HepG2 (cell line): ENCODE measurements around the gene CHMP5. TPM values are rescaled to one million over a fixed set of nuclear protein-coding genes. Genes with fewer than 3 reads are reported as not detected.

ENCODE experiments used
- CHD4 ChIP-seq: fragments of 200-600 bp; sonication (generic); IDR thresholded peaks from 2 replicates; pipeline ENCODE4 v1.7.0; 2017; ENCODE audit warnings: mild to moderate bottlenecking, low read length, borderline replicate concordance
- ETV6 ChIP-seq: sonication (generic); formaldehyde crosslinking; conservative IDR thresholded peaks from 2 replicates; pipeline ENCODE4 v1.4.0; 2020; ENCODE audit warnings: missing genetic modification reagents
- EZH2 ChIP-seq: conservative IDR thresholded peaks from 2 replicates; pipeline ENCODE4 v1.6.1; 2012; ENCODE audit warnings: mild to moderate bottlenecking, low read depth, low read length, moderate library complexity
- FIP1L1 ChIP-seq: fragments of 200-400 bp; formaldehyde crosslinking; IDR thresholded peaks from 2 replicates; pipeline ENCODE4 v1.6.1; 2018; ENCODE audit warnings: low read depth, mild to moderate bottlenecking, low read length, moderate library complexity, borderline replicate concordance; ENCODE audit not compliant: insufficient read depth
- FOSL2 ChIP-seq: sonication (generic); formaldehyde crosslinking; IDR thresholded peaks from 2 replicates; pipeline ENCODE4 v1.4.0; 2020; ENCODE audit warnings: missing genetic modification reagents
- FOXA3 ChIP-seq: IDR thresholded peaks from 2 replicates; pipeline ENCODE4 v1.6.1; 2016; ENCODE audit warnings: missing genetic modification reagents, missing compliant biosample characterization
- GPBP1L1 ChIP-seq: sonication (generic); formaldehyde crosslinking; IDR thresholded peaks from 2 replicates; pipeline ENCODE4 v1.5.0; 2020; ENCODE audit warnings: mild to moderate bottlenecking, missing genetic modification reagents
- HMG20B ChIP-seq: conservative IDR thresholded peaks from 2 replicates; pipeline ENCODE4 v1.6.1; 2016; ENCODE audit warnings: missing genetic modification reagents, missing compliant biosample characterization
- HNF4A ChIP-seq: sonication (generic); formaldehyde crosslinking; IDR thresholded peaks from 2 replicates; pipeline ENCODE4 v1.4.0; 2020; ENCODE audit warnings: missing genetic modification reagents
- JARID2 ChIP-seq: sonication (generic); formaldehyde crosslinking; IDR thresholded peaks from 2 replicates; pipeline ENCODE4 v1.8.1; 2023; ENCODE audit warnings: missing genetic modification reagents, inconsistent platforms; ENCODE audit not compliant: insufficient replicate concordance
- KDM3A ChIP-seq: IDR thresholded peaks from 2 replicates; pipeline ENCODE4 v1.6.1; 2018; ENCODE audit warnings: low read depth, missing compliant biosample characterization
- KLF13 ChIP-seq: sonication (generic); formaldehyde crosslinking; IDR thresholded peaks from 2 replicates; pipeline ENCODE4 v1.4.0; 2020; ENCODE audit warnings: mild to moderate bottlenecking, missing genetic modification reagents
- MBD4 ChIP-seq: IDR thresholded peaks from 2 replicates; pipeline ENCODE4 v1.6.1; 2012; ENCODE audit warnings: low read length, inconsistent platforms, borderline replicate concordance
- PAXIP1 ChIP-seq: sonication (generic); formaldehyde crosslinking; conservative IDR thresholded peaks from 2 replicates; pipeline ENCODE4 v1.4.0; 2020; ENCODE audit warnings: mild to moderate bottlenecking, missing genetic modification reagents, moderate library complexity
- PITX1 ChIP-seq: sonication (generic); formaldehyde crosslinking; IDR thresholded peaks from 2 replicates; pipeline ENCODE4 v1.5.1; 2020; ENCODE audit warnings: mild to moderate bottlenecking, missing genetic modification reagents
- POLR2G ChIP-seq: fragments of 200-400 bp; formaldehyde crosslinking; IDR thresholded peaks from 2 replicates; pipeline ENCODE4 v1.6.1; 2018; ENCODE audit warnings: mild to moderate bottlenecking, low read depth, low read length, moderate library complexity
- SOX5 ChIP-seq: IDR thresholded peaks from 2 replicates; pipeline ENCODE4 v1.6.1; 2016; ENCODE audit warnings: borderline replicate concordance
- SP4 ChIP-seq: sonication (generic); formaldehyde crosslinking; IDR thresholded peaks from 2 replicates; pipeline ENCODE4 v1.8.1; 2023; ENCODE audit warnings: mild to moderate bottlenecking, missing genetic modification reagents
- STAT5B ChIP-seq: sonication (generic); formaldehyde crosslinking; IDR thresholded peaks from 2 replicates; pipeline ENCODE4 v1.4.0; 2020; ENCODE audit warnings: missing genetic modification reagents
- THAP9 ChIP-seq: sonication (generic); formaldehyde crosslinking; IDR thresholded peaks from 2 replicates; pipeline ENCODE4; 2020; ENCODE audit warnings: missing genetic modification reagents, mild to moderate bottlenecking, borderline replicate concordance
- XRCC5 ChIP-seq: fragments of 200-400 bp; formaldehyde crosslinking; optimal IDR thresholded peaks from 2 replicates; pipeline ENCODE3; 2017; ENCODE audit warnings: mild to moderate bottlenecking, low read length
- ZFP41 ChIP-seq: sonication (generic); formaldehyde crosslinking; IDR thresholded peaks from 2 replicates; pipeline ENCODE4 v1.4.0; 2020; ENCODE audit warnings: mild to moderate bottlenecking, missing genetic modification reagents, borderline replicate concordance
- ZNF121 ChIP-seq: sonication (generic); formaldehyde crosslinking; IDR thresholded peaks from 2 replicates; pipeline ENCODE4 v1.5.0; 2020; ENCODE audit warnings: mild to moderate bottlenecking, missing genetic modification reagents
- ZNF350 ChIP-seq: sonication (generic); formaldehyde crosslinking; IDR thresholded peaks from 2 replicates; pipeline ENCODE4 v1.4.0; 2020; ENCODE audit warnings: mild to moderate bottlenecking, low read depth, missing genetic modification reagents, borderline replicate concordance
- ZNF446 ChIP-seq: sonication (generic); formaldehyde crosslinking; IDR thresholded peaks from 2 replicates; pipeline ENCODE4 v1.5.0; 2020; ENCODE audit warnings: mild to moderate bottlenecking, missing genetic modification reagents
- ZNF572 ChIP-seq: sonication (generic); formaldehyde crosslinking; IDR thresholded peaks from 2 replicates; pipeline ENCODE4 v1.5.1; 2020; ENCODE audit warnings: mild to moderate bottlenecking, missing genetic modification reagents
- polyA plus RNA-seq, 8 experiments: library from polyadenylated mRNA; depleted of rRNA in 3 of 8; stranded (reverse) in 7 of 8; unstranded in 1 of 8; fragments of >200 nt; fragmentation: Illumina TruSeq in 4 of 8; extraction: Trizol in 4 of 8; gene quantifications; 2 replicates each; pipeline versions ENCODE4 v1.2.1 to v1.2.3, GENCODE V29; 2011 to 2016; ENCODE audit warnings: low read depth in 4 of 8, missing spikeins in 1 of 8, mixed read lengths in 1 of 8; ENCODE audit not compliant: insufficient read depth in 1 of 8
- total RNA-seq, 5 experiments: library from RNA; depleted of rRNA; stranded (reverse); fragments of >200 nt; fragmentation: Illumina TruSeq; extraction: Trizol; gene quantifications; 2 replicates each; pipeline ENCODE4 v1.2.3, GENCODE V29; 2016; ENCODE audit warnings: low read depth in 1 of 5

Gene CHMP5
- total and polyA plus RNA-seq, 2 of the 13 experiments (the other 11 are each of a cell fraction or from before 2014, with no cell fraction given): 46.0 to 57.3 TPM

GRCh38 chr9:33239921-33240320 is 24.9 kb upstream of the CHMP5 start, which contains the start of gene SPINK4 (continued):
- peak; percentile 49; the same call in 1 of the 2 replicates for TF ChIP-seq POLR2G
- TF ChIP-seq ETV6 (CRISPR knock-in tag): no peak
- no peak for TF ChIP-seq ZNF446 (CRISPR knock-in tag)
- no peak for TF ChIP-seq CHD4
- TF ChIP-seq THAP9 (CRISPR knock-in tag): no peak
- no peak for TF ChIP-seq JARID2 (CRISPR knock-in tag)
- peak; percentile 40; the same call in 1 of the 2 replicates for TF ChIP-seq ZNF350 (CRISPR knock-in tag)
- peak; percentile 46 for TF ChIP-seq HNF4A (CRISPR knock-in tag)
- no peak for TF ChIP-seq MBD4
- 0 out of 2 replicates have a peak, but pooled peaks have one; percentile 25 for TF ChIP-seq ZNF572 (CRISPR knock-in tag)
- TF ChIP-seq XRCC5: peak; percentile 19
- TF ChIP-seq PITX1: 0 out of 2 replicates have a peak, but pooled peaks have one; percentile 9
- TF ChIP-seq ZNF121 (CRISPR knock-in tag): no peak
- TF ChIP-seq HMG20B (CRISPR knock-in tag): no peak
- TF ChIP-seq KLF13: no peak
- no peak for TF ChIP-seq EZH2
- TF ChIP-seq ZFP41: no peak
- TF ChIP-seq GPBP1L1 (CRISPR knock-in tag): no peak
- peak; percentile 27 for TF ChIP-seq FOSL2 (CRISPR knock-in tag)
- peak; percentile 20; the same call in 1 of the 2 replicates for TF ChIP-seq SOX5 (CRISPR knock-in tag)
- TF ChIP-seq PAXIP1 (CRISPR knock-in tag): peak; percentile 61
- TF ChIP-seq FOXA3: no peak
- TF ChIP-seq FIP1L1: no peak
- TF ChIP-seq STAT5B (CRISPR knock-in tag): no peak
- no peak for TF ChIP-seq KDM3A (CRISPR knock-in tag)
- TF ChIP-seq SP4 (CRISPR knock-in tag): no peak
